DND-41 (cell line): ENCODE results near the gene SH2D3C.

Experiments used
- ATAC-seq: fragments of 200-7000 bp; cut with Tn5 transposase; 3 replicates; pipeline ENCODE4 v1.9.1; 2021; ENCODE audit warnings: low read depth; ENCODE audit not compliant: insufficient read depth
- DNase-seq: peaks from one replicate; pipeline ENCODE4 v3.0.0-alpha.2; 2020
- H2AFZ ChIP-seq: 2 replicates; pipeline ENCODE4 v1.6.0; 2012; ENCODE audit warnings: low read depth, low read length
- H3K27ac ChIP-seq: 2 replicates; pipeline ENCODE4 v1.5.1; 2012; ENCODE audit warnings: low read length, inconsistent platforms
- H3K27me3 ChIP-seq: fragments of 200-600 bp; sonication (generic); 2 replicates; pipeline ENCODE4 v1.6.0; 2012; ENCODE audit warnings: low read length, mild to moderate bottlenecking, inconsistent platforms; ENCODE audit not compliant: insufficient read depth, poor library complexity
- H3K36me3 ChIP-seq: 2 replicates; pipeline ENCODE4 v1.5.1; 2012; ENCODE audit warnings: low read length, inconsistent platforms; ENCODE audit not compliant: insufficient read depth
- H3K4me1 ChIP-seq: 2 replicates; pipeline ENCODE4 v1.5.1; 2012; ENCODE audit warnings: mild to moderate bottlenecking, low read length; ENCODE audit not compliant: insufficient read depth
- H3K4me2 ChIP-seq: 2 replicates; pipeline ENCODE4 v1.6.0; 2012; ENCODE audit warnings: mild to moderate bottlenecking, moderate library complexity, low read length, inconsistent platforms; ENCODE audit not compliant: insufficient read depth
- H3K4me3 ChIP-seq, 2 experiments: fragments of 200-600 bp in 1 of 2; shearing (Covaris generic) in 1 of 2; 2 replicates each; pipeline ENCODE4 v1.5.1; 2012 to 2016; ENCODE audit warnings: inconsistent platforms in 2 of 2, low read length in 2 of 2, mild to moderate bottlenecking in 2 of 2, low read depth in 1 of 2, moderate library complexity in 1 of 2
- H3K79me2 ChIP-seq: 2 replicates; pipeline ENCODE4 v1.6.0; 2012; ENCODE audit warnings: low read length, inconsistent platforms; ENCODE audit not compliant: insufficient read depth
- H3K9ac ChIP-seq: 2 replicates; pipeline ENCODE4 v1.6.0; 2012; ENCODE audit warnings: low read depth, mild to moderate bottlenecking, inconsistent platforms, low read length, moderate library complexity
- H3K9me3 ChIP-seq: 2 replicates; pipeline ENCODE4 v1.5.1; 2012; ENCODE audit warnings: low read length, moderate library complexity, mild to moderate bottlenecking, inconsistent platforms; ENCODE audit not compliant: insufficient read depth, severe bottlenecking
- H4K20me1 ChIP-seq: 2 replicates; pipeline ENCODE4 v1.6.0; 2012; ENCODE audit warnings: low read length; ENCODE audit not compliant: insufficient read depth
- CTCF ChIP-seq: IDR thresholded peaks from 2 replicates; pipeline ENCODE4 v1.5.1; 2012; ENCODE audit warnings: borderline replicate concordance, low read length, moderate library complexity, mild to moderate bottlenecking; ENCODE audit not compliant: poor library complexity, severe bottlenecking; ENCODE audit errors: extremely low read depth
- EZH2 ChIP-seq: IDR thresholded peaks from 3 replicates; pipeline ENCODE4 v1.6.1; 2012; ENCODE audit warnings: borderline replicate concordance, low read depth, mild to moderate bottlenecking, moderate library complexity, low read length, inconsistent platforms; ENCODE audit not compliant: severe bottlenecking

The SH2D3C gene

GRCh38 chr9:127810378-127811187 is 32.1 kb upstream of the SH2D3C start:
- Histone ChIP-seq H4K20me1 (peaks cover 15% of the 10 kb centered on the region), H3K9ac (no peak overlapping the region), H3K27ac (no peak overlapping the region), H3K4me3 (no peak overlapping the region), H3K36me3 (peaks cover 80% of the 10 kb centered on the region), H3K79me2 (peaks cover 12% of the 10 kb centered on the region), H2AFZ (no peak overlapping the region), H3K27me3 (no peaks in the 10 kb centered on the region), H3K4me1 (no peaks in the 10 kb centered on the region), H3K9me3 (no peaks in the 10 kb centered on the region), H3K4me2 (no peak overlapping the region)
- ATAC-seq (no peak), DNase-seq (no peak)
- no peak for TF ChIP-seq EZH2

GRCh38 chr9:127809540-127810377 is 31.3 kb upstream of the SH2D3C start:
- ATAC-seq (no peak), DNase-seq (no peak)
- Histone ChIP-seq H3K79me2 (peaks cover 17% of the 10 kb centered on the region), H3K4me3 (no peak overlapping the region), H4K20me1 (peaks cover 15% of the 10 kb centered on the region), H2AFZ (no peak overlapping the region), H3K4me1 (no peaks in the 10 kb centered on the region), H3K9me3 (no peaks in the 10 kb centered on the region), H3K27ac (no peak overlapping the region), H3K27me3 (no peaks in the 10 kb centered on the region), H3K36me3 (peaks cover 73% of the 10 kb centered on the region), H3K9ac (no peak overlapping the region), H3K4me2 (no peak overlapping the region)
- TF ChIP-seq CTCF: no peak

- Histone ChIP-seq H3K4me2 (no peak overlapping the region), H3K4me3 (no peak overlapping the region), H3K79me2 (peaks cover 24% of the 10 kb centered on the region), H3K36me3 (peaks cover 75% of the 10 kb centered on the region), H2AFZ (no peak overlapping the region), H3K4me1 (peaks cover 7% of the 10 kb centered on the region), H4K20me1 (peaks cover 21% of the 10 kb centered on the region), H3K9me3 (no peaks in the 10 kb centered on the region), H3K27ac (no peak overlapping the region), H3K9ac (no peak overlapping the region), H3K27me3 (no peaks in the 10 kb centered on the region)
- peak; percentile 14; the same call in 1 of the 3 replicates for ATAC-seq
- TF ChIP-seq CTCF: no peak
- TF ChIP-seq EZH2: no peak
- DNase-seq: no peak
Observed at GRCh38 chr9:127809002-127809539, 30.6 kb upstream of the SH2D3C start.

GRCh38 chr9:127808347-127809001 is 30.0 kb upstream of the SH2D3C start:
- Histone ChIP-seq H3K27me3 (no peaks in the 10 kb centered on the region), H2AFZ (no peak overlapping the region), H3K27ac (no peak overlapping the region), H4K20me1 (peaks cover 27% of the 10 kb centered on the region), H3K9me3 (no peaks in the 10 kb centered on the region), H3K4me2 (no peak overlapping the region), H3K79me2 (peaks cover 30% of the 10 kb centered on the region), H3K36me3 (peaks cover 71% of the 10 kb centered on the region), H3K4me1 (peaks cover 12% of the 10 kb centered on the region), H3K9ac (no peak overlapping the region), H3K4me3 (no peak overlapping the region)
- TF ChIP-seq EZH2 (no peak), CTCF (no peak)
- DNase-seq (no peak), ATAC-seq (peak; percentile 10; the same call in 1 of the 3 replicates)
